HG02588 (cell line): Measurements from ENCODE around the gene RNF157.
"Not testable (repeated sequence)": the region's sequence is repeated elsewhere in the genome, so short reads cannot be mapped to it uniquely, and the experiment has no call there.

Experiments used
- ATAC-seq: cut with Tn5 transposase; IDR thresholded peaks from one replicate; pipeline ENCODE4 v1.9.1; 2021; ENCODE audit warnings: mild to moderate bottlenecking, moderate library complexity; ENCODE audit not compliant: unreplicated experiment

Gene RNF157

DNA sequence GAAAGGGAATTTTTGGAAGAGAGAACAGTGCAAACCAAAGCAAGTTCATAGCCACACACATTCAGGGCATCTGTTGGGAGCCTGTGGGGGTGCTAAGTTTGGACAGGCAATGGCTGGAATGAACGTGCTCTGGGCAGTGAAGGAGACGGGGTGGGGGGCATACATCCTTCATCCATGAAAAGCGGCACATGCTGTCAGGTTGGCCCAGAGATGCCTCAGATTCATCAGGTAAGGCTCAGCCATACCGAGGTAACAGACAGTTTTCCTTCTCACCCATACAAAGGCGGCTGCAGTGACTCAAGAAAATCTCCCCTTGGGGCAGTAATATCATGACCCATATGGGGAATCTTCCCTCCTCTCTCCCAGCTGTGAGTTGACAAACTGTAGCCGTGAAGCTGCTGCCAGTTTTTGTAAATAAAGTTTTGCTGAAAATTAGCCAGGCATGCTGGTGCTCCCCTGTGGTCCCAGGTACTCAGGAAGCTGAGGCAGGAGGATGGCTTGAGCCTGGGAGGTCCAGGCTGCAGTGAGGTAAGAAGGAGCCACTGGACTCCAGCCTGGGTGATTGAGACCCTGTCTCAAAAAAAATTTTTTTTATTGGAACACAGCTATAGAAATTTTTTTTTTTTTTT, 15.6 kb upstream of the RNF157 start:
- ATAC-seq, result no peak

DNA sequence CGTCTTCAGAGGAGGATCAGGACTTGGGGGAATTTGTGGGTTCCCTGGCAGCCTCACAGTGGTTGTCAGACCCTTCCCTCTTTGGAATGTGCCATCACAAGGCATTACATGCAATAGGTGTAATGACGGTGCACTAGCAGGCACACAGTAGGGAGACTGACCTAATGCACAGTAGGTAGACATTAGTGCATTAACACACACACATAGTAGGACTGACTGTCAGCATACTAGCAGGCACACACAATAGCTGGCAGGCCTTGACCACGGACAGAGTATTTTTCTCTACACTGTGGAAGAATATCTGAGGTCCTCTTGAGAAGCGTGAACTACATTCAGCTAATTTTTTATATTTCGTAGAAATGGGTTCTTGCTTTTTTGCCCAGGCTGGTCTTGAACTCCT, 14.0 kb upstream of the RNF157 start:
- ATAC-seq, result no peak

DNA sequence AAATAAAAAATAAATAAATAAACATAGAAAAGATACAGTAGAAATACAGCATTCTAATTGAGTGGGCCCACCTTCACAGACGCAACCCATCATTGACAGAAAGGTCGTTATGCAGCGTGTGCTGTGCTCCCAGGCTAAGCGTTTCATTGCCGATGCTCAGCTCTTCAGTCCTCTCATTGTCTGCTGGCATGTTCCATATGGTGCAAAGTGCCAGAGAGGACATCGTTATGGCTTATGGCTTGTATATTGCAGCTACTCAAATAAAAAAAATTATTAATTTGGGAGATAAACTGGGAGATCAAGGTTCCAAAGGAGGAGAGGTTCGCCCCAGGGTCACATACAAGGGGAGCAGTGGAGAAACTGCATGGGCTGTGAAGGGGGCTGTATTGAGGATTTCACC, 13.5 kb upstream of the RNF157 start:
- ATAC-seq, result no peak

DNA sequence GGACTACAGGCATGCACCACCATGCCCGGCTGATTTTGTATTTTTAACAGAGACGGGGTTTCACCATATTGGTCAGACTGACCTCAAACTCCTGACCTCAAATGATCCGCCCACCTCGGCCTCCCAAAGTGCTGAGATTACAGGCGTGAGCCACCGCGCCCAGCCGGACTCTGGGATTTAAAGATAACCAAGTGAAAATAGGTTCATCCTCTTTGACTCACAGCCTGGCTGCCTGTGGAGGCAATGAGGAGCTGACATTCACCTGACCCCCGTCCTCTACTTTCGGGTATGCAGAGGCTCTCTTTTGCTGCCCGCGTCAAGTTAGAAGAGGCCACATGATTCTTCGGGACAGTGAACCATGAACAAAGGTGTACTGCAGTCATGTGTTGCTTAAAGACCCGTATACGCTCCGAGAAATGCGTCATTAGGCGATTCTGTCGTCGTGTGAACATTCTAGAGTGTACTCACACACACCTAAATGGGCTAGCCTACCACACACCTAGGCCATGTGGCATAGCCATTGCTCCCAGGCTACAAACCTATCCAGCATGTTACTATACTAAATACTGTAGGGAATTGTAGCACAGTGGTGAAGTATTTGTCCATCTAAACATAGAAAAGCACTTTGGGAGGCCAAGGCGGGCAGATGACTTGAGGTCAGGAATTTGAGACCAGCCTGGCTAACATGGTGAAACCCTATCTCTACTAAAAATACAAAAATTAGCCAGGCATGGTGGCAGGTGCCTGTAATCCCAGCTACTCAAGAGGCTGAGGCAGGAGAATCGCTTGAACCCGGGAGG, 12.9 kb upstream of the RNF157 start:
- ATAC-seq, result not testable (repeated sequence)

DNA sequence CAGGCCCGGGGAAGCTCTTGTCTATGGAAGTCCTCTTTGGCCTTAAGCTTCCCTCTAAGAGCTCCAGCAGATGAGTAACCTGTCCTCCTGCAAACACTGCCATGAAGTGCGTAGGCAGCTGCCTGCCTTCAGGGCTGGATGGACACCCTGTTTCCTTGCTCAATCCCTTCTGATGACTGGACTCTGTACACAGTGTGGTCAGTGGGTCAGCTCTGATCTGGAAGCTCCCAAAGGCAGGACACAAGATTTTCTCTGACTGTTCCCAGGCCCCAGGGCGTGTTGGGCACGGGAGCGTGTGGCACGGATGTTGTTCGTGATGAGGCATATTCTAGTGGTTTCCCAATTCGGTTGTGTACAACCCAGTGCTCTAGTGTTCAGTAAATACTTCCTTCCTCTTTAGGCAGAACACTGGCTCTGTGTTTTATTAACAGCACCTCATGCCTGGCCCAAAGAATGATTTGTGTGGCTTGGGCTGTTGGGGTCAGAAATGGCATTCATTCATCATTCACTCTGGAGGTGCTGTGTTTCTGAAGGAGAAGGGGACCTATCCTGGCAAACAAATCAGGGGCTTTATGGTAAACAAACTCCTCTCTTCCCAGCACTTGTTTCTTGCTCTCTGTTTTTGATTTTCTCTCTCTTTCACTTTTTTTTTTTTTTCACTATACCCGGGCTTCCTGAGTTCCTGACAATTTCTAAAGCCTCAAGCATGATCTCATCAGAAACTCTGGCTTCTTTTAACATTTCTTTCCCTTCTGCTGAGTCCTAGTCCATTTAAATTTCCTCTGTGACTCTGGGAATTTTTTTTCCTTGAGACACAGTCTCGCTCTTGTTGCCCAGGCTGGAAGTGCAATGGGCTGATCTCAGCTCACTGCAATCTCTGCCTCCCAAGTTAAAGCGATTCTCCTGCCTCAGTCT, 12.0 kb upstream of the RNF157 start:
- ATAC-seq, result no peak

DNA sequence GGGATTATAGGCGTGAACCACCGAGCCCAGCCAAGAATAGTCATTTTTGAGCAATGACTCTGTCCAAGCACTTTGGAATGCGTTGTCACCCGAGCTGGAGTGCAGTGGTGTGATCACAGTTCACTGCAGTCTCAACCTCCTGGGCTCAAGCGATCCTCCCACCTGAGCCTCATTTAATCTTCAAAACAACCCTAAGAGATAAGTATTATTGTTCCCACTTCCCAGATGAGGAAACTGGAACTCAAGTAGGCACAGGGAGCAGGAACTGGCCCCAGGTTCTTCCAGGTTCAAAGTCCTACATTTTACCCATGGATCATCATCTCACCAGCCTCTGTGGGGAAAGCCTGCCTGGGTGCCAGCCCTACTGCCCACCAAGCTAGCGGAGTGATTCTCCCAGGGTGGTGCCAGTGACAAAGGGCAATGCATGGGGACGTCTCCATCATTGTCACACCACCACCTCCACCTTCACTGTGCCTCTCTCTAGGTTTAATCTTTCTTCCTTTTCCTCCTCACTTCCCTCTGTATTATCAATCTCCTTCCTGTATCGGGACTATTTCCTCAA, 11.3 kb upstream of the RNF157 start:
- no peak for ATAC-seq

DNA sequence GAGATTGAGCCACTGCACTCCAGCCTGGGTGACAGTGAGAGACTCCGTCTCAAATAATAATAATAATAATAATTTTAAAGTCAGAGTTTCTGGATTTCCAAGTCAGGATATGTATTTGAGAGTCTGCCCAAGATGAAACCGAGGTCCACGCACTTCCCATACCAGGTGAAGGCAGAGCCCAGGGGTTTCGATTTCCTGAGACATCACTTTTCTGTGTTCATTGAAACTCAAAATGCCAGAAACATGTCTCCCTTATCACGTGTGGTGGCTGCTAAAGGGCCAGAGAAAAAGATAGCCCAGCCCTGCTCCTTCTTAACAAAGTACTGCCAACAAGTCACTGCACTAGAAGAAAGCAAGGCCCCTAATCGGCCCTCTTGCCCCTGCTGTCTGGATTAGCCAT, 9.8 kb upstream of the RNF157 start:
- no peak for ATAC-seq

DNA sequence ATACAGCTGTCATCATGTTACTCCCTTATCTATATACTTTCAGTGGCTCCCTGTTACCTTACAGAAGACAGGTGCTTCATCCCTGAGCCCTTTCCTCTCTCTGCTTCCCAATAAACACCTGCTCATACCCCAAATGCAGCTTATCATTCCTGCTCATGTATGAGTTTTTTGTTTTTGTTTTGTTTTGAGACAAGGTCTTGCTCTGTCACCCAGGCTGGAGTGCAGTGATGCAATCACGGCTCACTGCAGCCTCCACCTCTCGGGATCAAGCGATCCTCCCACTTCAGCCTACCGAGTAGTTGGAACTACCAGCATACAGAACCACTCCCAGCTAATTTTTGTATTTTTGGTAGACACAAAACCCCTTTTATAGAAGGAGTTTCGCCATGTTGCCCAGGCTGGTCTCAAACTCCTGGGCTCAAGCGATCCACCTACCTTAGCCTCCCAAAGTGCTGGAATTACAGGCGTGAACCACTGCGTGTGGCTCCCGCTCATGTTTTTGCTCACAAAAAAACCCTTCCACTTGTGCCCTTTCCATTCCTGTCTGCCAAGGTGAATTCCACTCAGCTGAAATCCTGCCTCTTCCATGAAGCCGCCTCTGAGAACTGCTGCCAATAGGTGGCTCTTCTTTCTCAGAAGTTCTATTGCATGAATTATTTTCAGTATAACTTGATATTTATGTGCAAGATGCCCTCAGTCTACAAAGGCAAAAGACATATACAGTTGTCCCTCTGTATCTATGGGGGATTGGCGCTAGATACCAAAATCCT, 7.9 kb upstream of the RNF157 start:
- no peak for ATAC-seq

DNA sequence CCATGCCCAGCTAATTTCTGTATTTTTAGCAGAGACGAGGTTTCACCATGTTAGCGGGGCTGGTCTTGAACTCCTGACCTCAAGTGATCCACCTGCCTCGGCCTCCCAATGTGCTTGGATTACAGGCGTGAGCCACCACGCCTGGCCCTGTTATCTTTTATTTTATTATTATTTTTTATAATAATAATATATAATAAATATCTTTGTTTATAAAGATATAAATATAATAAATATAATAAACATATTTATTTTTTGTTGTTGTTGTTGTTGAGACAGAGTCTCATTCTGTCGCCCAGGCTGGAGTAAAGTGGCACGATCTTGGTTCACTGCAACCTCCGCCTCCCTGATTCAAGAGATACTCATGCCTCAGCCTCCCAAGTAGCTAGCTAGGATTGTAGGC, 7.0 kb upstream of the RNF157 start:
- ATAC-seq, result no peak

DNA sequence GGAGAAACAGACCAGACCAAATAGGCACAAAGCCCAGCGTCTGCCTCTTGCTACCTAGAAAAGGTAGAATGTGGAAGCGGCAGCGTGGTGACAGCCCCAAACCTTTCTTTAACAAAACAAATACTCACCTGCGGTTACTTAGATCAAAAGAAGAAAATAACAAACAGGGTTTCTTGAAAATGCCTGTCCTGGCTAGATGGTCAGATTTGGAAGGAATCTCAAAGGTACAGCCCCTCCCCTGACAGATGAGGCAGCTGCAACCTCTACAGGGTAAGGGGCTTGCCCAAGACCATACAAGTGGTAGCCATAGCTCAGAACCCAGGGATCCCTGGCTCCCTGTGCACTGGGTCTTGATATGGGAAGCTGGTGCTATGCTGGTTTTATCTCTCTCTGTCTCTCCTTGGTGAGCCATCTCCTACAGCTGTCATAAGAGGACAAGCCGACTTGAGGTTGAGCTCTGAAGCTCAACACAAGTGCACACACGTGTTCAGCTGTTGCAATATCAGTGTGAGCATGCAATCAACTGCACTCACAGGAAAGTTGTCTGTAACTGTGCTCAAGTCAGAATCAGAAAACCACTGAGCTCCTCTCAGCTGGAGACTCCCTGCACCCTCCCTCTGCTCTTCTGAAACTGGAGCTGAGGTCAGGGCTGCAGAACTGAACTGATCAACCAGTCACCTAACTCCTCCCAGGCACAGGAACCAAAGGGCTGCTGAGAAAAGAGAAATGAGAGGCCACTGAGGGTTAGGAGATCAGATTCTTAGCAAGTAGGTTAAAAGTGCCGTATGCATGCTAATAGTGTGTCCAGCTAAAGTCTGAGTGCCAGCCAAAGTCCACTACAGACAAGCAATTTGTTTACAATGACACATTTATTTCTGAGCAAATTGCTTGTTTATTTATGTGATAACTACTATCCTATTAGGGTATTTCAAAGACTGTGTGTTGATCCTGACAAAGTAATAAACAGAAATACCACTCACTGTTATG, 6.1 kb upstream of the RNF157 start:
- ATAC-seq, result peak; percentile 94

DNA sequence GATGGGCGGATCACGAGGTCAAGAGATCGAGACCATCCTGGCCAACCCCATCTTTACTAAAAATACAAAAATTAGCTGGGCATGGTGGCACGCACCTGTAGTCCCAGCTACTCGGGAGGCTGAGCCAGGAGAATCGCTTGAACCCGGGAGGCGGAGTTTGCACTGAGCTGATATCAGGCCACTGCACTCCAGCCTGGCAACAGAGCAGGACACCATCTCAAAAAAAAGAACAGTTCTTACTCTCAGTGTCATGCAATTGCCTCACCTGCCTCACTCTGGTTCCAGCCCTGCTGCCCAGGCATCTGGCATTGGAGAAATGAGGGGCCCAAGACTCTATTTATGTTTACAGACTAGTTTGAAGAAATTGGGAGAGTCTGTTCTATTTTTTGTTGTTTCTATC, 4.4 kb upstream of the RNF157 start:
- ATAC-seq, result not testable (repeated sequence)

DNA sequence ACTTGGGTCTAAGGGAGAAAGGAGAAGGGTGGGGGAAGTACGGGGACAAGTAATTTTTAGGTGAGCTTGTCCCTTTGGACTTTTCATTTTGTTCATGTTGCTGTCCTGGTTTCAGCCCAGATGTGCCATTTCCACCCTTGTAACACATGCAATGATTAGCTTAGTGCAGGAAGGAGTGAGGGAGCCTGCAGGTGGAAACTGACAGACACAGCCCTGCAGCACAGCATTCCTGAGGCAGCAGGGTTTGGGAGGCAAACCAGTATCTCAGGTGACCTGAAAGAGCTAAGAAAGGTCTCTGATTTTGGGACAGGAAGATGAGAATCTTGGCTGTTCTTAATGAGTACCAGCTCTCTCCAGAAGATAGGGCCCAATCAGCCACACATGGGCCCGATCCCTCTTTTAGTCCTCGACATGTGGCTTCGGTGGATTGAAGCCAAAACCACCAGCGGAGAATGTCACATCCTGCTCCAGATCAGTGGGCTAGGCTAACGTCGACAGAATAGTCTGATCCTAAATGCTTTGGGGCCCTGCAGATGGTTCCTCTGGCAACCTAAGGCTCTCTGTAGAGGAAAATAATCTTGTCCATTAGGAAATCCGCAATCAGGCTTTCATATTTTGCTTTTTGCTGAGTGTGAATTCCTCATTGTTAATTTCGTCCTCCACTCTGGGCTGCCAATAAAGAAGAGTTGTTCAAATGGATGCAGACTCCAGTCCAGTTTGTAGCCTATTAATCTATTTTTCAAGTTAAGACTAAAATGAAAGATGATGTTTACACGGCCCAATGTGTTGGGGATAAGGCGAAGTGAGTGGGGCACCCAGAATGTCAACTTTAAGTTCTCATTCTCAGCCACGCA, 3.8 kb upstream of the RNF157 start:
- no peak for ATAC-seq

DNA sequence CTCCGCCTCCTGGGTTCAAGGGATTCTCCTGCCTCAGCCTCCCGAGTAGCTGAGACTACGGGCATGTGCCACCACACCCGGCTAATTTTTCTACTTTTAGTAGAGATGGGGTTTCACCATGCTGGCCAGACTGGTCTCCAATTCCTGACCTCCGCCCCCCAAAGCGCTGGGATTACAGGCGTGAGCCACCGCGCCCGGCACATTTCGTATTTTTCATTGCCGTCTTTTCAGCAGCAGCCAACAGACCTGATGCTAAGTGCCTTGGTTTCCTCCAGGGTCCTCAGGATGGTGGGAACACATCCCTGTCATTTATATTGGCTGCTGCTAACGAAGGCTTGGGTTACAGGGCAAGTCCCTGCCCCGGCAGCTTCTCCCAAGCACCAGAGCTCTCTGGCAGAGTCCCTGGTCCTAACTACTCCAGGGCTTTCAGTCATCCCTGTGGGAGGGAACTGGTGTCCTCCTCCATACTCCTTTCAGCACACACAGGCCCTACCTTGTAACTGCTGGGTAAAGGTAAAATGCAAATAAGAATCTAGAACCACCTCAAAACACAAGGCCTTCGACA, 1.5 kb upstream of the RNF157 start:
- no peak for ATAC-seq

DNA sequence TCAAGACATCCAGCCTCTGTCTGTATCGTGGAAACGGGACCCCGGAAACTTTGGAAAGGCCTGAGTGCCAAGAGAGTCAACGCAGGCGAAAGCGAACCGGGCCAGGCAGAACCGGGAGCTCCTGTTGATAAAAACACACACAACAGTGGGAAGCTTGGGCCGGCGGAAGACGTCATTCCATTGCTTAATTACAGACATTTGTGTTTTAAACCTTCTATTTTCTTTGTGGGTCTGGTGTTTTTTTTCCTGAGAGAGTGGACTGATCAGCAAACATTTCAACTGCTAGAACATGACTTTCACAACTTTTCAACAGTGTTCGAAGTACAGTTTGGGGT, 878 bp upstream of the RNF157 start:
- no peak for ATAC-seq

DNA sequence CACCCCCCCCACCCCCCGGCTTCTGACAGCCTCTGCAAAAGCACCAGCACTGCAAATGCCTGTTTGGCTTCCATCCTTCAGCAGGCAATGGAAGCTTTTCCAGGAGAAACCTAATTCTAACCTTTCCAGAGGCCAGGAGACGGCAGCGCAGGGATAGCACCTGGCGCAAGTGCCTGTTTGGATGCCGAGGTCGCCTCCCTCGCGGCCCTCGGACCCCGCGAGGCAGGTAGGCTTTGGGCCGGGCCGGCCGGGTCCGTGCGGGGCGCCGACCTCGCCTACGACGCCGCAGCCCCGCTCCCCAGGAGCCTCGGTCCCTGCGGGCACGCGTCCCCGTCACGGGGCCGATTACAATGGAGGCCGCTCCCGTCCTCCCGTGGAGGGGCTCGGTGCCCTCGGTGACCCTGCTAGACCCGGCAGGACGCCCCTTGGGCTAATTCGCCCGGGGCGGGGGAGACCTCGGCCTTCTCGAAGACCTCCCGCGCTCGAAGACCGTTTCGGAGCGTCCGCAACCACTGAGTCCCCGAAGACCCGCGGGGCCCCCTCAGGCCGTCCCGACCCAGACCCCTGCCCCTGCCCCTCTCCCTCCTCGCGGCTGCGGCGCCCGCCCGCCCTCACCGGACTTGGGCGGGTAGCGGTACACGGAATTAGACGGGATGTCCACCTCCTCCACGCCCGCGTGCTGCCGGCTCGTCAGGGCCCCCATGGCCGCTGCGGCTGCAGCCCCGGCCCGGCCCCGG, 587 bp downstream of the RNF157 start:
- ATAC-seq, result peak; percentile 16

DNA sequence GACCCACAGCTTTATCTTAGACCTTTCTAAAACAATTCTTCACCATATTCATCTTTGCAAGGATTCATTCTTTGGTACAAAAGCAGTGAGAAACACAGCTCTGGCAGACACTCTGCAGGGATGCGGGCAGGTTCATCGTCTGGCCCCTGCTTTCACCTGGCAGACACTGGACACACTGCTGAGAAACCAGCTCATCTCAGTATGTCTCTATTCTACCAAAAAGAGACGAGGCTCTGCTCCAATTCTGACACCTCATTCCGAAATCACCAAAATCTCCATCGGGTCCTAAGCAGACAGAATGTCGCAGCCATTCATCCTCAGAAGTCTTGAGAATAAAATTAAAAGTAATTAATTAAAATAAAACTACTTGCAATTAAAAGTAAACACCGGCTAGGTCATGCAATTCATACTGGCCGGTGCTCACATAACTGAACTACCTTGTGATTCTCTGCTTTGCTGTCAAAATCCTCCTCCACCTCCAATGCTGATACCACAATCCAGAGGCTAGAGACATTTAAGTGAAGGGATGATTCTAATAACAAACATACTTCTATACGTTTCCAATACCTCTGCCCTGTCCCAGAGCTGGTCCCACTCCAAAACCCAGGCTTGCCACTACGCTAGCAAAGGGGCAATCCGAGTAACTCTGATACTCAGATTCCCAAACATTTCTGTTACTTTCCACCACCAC, 1.3 kb downstream of the RNF157 start:
- no peak for ATAC-seq

DNA sequence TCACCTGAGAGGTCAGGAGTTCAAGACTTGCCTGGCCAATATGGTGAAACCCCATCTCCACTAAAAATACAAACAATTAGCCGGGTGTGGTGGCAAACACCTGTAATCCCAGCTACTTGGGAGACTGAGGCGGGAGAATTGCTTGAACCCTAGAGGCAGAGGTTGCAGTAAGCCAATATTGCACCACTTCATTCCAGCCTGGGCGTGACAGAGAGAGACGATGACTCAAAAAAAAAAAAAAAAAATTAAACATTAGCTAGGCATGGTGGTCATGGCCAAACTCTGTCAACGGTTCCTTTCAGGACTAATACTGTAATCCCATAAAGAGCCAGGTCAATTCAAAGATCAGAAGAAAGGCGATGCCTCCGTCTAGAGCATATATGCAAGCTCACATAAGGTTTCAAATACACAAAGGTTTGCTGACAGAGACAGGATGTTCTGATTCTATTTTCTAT, 2.4 kb downstream of the RNF157 start:
- ATAC-seq, result no peak
